Activated naive CD8-positive, alpha-beta T cell (primary cell): ENCODE measurements around the gene KRT39.

Source experiments
- H3K27ac Mint-ChIP-seq: one replicate; pipeline ENCODE4 v1.8.0; 2021; ENCODE audit warnings: mixed read lengths
- H3K27me3 Mint-ChIP-seq: one replicate; pipeline ENCODE4 v1.8.0; 2021; ENCODE audit warnings: mixed read lengths
- H3K36me3 Mint-ChIP-seq: one replicate; pipeline ENCODE4 v1.8.0; 2021; ENCODE audit warnings: mixed read lengths
- H3K4me1 Mint-ChIP-seq: one replicate; pipeline ENCODE4 v1.8.0; 2021; ENCODE audit warnings: low read depth, mixed read lengths
- H3K4me3 Mint-ChIP-seq: one replicate; pipeline ENCODE4 v1.8.0; 2021; ENCODE audit warnings: mild to moderate bottlenecking, mixed read lengths
- H3K9me3 Mint-ChIP-seq: one replicate; pipeline ENCODE4 v1.8.0; 2021; ENCODE audit warnings: low read depth, mixed read lengths

KRT39 gene

DNA sequence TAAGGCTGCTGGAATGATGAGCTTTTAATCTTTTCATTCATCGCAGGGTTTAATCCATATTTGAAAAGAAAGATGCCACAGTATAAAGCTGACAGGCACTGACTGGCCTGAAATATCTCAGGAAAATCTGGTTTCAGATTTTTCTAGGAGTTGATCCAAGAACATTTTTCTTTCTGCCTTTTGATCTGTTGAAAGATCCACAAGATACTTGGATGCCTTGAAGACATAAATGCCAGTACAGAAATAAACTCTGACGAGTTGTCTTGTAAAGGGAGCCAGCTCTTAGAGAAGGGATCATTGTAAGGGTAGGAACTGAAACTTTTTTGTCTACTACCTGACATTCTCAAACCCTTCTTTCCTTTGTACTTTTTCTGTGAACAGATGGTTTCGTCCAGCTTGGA lies 56.3 kb downstream of the KRT39 start:
- H3K27me3 Mint-ChIP-seq = peaks cover 6% of the 10 kb centered on the region
- no peaks in the 10 kb centered on the region for H3K36me3 Mint-ChIP-seq

DNA sequence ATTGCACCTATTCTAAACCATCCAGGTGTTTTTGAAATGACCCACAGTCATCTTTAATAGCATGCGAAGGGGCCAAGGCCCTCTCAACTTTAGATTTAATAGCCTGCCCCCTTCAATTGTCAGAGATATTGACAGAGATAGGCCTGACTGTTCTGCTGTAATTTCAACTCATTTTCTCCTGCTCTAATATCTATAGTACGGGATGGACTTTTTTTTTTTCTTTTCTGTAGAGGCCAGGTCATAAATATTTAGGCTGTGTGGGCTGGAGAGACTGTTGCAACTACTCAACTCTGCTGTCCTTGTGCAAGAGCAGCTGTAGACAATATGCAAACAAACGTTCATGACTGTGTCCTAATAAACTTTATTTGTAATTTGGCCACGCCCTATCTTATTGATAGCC lies 57.0 kb downstream of the KRT39 start:
- Mint-ChIP-seq H3K36me3 (no peaks in the 10 kb centered on the region), H3K27me3 (peaks cover 6% of the 10 kb centered on the region), H3K27ac (no peak overlapping the region), H3K4me1 (no peaks in the 10 kb centered on the region), H3K9me3 (no peaks in the 10 kb centered on the region), H3K4me3 (no peak overlapping the region)

More for the DNA sequence above, 56.3 kb downstream of the KRT39 start:
- no peak overlapping the region for H3K4me3 Mint-ChIP-seq
- H3K4me1 Mint-ChIP-seq = no peaks in the 10 kb centered on the region
- no peak overlapping the region for H3K27ac Mint-ChIP-seq
- H3K9me3 Mint-ChIP-seq = no peaks in the 10 kb centered on the region

DNA sequence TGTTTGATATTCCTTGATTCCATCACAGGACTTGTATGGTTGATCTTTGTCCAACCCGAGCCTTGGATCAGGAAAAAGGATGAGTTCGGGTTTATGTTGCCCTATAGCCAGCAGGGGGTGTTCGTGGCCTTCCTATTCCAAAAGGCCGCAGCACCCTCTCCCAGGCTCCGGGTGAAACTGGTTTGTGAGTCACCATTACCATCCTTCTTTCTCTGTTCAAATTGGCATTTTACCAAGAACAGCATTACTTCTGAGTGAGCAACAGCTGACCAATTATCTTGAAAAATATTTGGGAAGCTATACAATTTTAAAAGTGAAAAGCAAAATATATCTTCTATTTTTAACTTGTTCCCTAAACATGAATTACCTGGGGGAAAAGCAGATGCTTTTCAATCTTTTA lies 57.4 kb downstream of the KRT39 start:
- no peak overlapping the region for H3K4me3 Mint-ChIP-seq
- peaks cover 9% of the 10 kb centered on the region for H3K27me3 Mint-ChIP-seq
- no peaks in the 10 kb centered on the region for H3K36me3 Mint-ChIP-seq
- H3K27ac Mint-ChIP-seq = no peak overlapping the region
- H3K4me1 Mint-ChIP-seq = no peaks in the 10 kb centered on the region
- H3K9me3 Mint-ChIP-seq = no peaks in the 10 kb centered on the region
